Activated T-helper 17 cell treated with anti-CD3 and anti-CD28 coated beads, Interleukin-2, amount 50 U/mL, for 72 hours (primary cell): ENCODE measurements around the gene IQCE. TPM values are rescaled to one million over a fixed set of nuclear protein-coding genes. Genes with fewer than 3 reads are reported as not detected.
A peak's percentile ranks its signal among the peaks of the same experiment; 100 is the strongest.

Source experiments
- ATAC-seq: fragments of 150-1000 bp; cut with Tn5 transposase; replicated peaks from 2 replicates; pipeline ENCODE4 v1.10.0; 2021; ENCODE audit warnings: mild to moderate bottlenecking, moderate library complexity
- H3K27ac Mint-ChIP-seq: one replicate; pipeline ENCODE4 v1.8.0; 2022; ENCODE audit warnings: mixed read lengths
- H3K27me3 Mint-ChIP-seq: one replicate; pipeline ENCODE4 v1.8.0; 2022; ENCODE audit warnings: mixed read lengths
- H3K36me3 Mint-ChIP-seq: one replicate; pipeline ENCODE4 v1.8.0; 2022; ENCODE audit warnings: low read depth, mild to moderate bottlenecking, mixed read lengths
- H3K4me1 Mint-ChIP-seq: one replicate; pipeline ENCODE4 v1.8.0; 2022; ENCODE audit warnings: mixed read lengths
- H3K4me3 Mint-ChIP-seq: one replicate; pipeline ENCODE4 v1.8.0; 2022; ENCODE audit warnings: mild to moderate bottlenecking, mixed read lengths
- H3K9me3 Mint-ChIP-seq: one replicate; pipeline ENCODE4 v1.8.0; 2022; ENCODE audit warnings: mixed read lengths
- total RNA-seq, 2 donors: library from RNA; stranded (reverse); gene quantifications; one replicate each; pipeline ENCODE4 v1.2.3, GENCODE V29; 2022

IQCE gene
- total RNA-seq, 2 donors from 2014 or later, result 11.2 to 15.3 TPM

DNA sequence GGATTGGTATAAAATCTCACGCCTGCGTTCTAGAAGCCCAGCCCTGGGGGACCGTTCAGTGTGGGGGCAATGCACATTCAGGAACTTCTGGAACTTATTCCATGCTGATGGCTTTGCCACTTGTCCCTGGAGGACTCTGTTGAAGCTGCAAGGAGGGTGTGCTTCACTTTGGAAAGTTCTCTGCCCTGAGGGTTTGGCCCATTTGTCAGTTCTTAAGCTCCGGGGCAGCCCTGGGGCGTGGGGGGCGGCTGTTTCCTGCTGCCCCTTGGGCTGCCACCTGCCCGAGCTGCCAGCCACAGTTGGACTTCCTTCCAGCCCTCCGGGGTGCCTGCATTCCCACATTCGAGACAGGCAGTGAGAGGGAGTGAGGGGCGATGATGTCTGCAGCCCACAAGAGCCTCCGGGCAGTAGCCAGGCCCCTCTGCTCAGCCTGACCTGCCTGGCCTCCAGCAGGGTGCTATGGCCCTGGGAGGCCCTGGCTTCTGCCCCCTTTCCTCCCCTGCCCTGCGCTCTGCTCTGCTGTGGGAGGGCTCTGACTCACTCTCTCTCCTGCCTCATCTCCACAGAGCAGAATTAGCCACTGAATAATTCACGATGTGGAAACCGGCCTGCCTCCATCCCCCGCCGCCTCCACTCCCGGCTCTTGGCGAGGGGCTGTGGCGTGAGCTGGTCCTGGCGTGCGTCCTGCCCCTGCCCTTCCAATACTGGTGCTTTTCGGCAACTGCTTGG, 74.9 kb downstream of the IQCE start:
- H3K36me3 Mint-ChIP-seq, result no peaks in the 10 kb centered on the region
- H3K9me3 Mint-ChIP-seq, result no peaks in the 10 kb centered on the region
- peak overlapping the region; percentile 90 for H3K4me3 Mint-ChIP-seq
- peak overlapping the region; percentile 73 for H3K27ac Mint-ChIP-seq
- no peaks in the 10 kb centered on the region for H3K27me3 Mint-ChIP-seq
- ATAC-seq, result peak; percentile 64
- peaks cover 4% of the 10 kb centered on the region for H3K4me1 Mint-ChIP-seq

DNA sequence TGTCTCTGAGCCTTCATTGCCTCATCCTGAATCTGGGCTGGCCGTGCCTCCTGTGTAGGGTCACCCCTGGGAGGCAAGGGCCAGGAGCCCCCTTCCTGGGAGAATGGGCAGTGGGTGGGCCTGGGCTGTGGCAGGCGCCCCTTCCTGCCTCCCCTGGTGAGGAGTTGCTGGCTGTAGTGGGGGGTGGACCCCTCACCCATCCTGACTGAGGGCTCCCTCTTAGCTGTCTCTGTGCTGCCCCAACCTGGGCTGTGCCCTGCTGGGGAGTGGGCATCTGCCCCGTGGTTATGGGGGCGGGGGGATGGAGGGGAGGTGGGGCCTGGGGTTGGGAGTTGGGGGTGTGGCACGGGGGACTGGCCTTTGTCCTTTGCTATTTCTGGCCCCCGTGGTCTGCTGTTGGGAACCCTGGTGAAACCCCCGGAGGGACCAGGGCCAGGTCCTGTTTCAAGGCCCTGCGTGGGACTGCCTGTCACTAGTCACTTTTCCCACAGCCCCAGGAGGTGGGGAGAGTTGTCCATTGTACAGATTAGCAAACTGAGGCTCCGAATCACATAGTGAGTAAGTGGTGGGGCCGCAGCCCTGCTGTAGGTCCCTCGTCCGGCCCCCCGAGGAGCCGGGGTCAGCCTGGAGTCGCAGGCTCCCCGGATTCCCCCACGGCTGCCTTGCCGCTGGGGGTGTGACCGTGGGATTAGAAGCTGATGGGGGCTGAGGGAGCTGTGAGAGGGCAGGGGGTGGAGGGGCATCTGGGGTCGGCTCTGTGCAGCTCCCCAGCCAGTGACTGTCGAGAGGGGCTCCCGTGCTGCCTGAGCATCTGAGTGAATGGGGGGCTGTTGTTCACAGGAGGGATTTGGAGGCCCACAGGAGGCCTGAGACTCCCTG, 75.7 kb downstream of the IQCE start:
- peaks cover 4% of the 10 kb centered on the region for H3K4me1 Mint-ChIP-seq
- no peaks in the 10 kb centered on the region for H3K36me3 Mint-ChIP-seq
- no peaks in the 10 kb centered on the region for H3K27me3 Mint-ChIP-seq
- no peaks in the 10 kb centered on the region for H3K9me3 Mint-ChIP-seq
- H3K27ac Mint-ChIP-seq, result no peak overlapping the region
- peak overlapping the region; percentile 90 for H3K4me3 Mint-ChIP-seq
- no peak for ATAC-seq

DNA sequence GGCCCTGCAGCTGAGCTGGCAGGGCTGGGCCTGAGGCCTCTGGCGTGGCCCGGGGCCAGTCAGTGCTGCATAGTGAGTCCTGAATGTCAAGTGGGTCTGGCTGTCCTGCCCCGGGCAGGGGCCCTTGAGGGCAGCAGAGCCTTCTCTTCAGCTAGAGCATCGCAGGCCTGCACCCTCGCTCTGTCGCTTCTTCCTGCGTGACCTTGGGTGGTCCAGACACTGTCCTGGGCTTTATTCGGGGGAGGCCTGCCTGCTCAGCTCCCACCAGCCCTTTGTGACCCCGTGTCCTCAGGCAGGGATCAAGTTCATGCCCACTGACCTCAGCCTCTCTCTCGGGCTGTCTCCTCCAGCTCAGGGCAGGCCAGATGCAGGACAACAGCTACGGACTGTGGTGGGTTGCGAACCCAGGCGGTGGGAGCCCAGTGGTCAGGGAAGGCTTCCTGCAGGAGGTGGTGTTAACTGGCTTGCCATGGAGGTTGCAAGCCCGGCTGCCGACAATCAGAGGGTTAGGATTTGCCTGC, 76.4 kb downstream of the IQCE start:
- H3K9me3 Mint-ChIP-seq, result no peaks in the 10 kb centered on the region

DNA sequence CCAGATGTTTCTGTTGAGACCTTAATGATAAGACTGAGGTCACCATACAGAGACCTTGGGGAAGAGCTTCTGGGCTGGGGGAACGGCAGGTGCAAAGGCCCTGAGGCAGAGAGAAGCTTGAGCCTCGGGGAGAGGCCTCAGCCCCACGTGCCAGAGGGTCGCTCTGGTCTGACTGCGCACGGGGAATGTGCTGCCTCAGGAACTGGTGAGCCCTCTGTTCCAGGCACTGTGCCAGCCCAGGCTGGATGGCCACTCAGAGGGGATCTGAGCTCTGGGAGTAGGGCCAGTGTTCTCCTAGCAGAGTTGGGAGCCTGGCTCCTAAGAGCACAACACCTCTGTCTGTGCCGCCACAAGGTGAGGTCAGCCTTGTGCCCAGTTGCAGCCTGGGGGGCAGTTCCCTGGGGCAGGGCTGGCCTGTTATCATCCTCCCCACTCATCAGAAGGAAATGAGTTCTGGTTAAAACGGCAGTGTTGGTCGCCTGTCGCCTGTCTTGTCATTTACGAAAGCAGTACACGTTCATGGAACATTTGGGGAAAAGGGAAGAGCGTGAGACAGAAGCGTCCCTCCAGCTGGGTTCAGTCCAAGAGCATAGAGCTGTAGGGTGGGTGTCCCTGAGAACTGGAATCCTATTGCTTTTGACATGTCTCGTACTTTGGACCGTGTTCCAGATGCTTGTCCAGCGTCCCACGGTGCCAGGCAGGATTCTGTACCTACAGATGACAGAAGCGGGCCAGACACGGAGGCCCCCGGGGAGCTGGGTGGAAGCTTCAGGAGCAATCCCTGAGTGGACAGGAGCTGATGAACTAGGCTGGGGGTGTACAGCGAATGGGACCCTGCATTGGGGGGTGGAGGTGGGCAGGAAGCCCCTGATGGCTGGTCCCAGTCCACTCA, 77.3 kb downstream of the IQCE start:
- H3K4me3 Mint-ChIP-seq, result no peak overlapping the region

More for the DNA sequence above, 76.4 kb downstream of the IQCE start:
- H3K36me3 Mint-ChIP-seq, result no peaks in the 10 kb centered on the region
- no peaks in the 10 kb centered on the region for H3K27me3 Mint-ChIP-seq
- H3K4me1 Mint-ChIP-seq, result peaks cover 4% of the 10 kb centered on the region
- H3K4me3 Mint-ChIP-seq, result no peak overlapping the region
- ATAC-seq, result no peak
- no peak overlapping the region for H3K27ac Mint-ChIP-seq

DNA sequence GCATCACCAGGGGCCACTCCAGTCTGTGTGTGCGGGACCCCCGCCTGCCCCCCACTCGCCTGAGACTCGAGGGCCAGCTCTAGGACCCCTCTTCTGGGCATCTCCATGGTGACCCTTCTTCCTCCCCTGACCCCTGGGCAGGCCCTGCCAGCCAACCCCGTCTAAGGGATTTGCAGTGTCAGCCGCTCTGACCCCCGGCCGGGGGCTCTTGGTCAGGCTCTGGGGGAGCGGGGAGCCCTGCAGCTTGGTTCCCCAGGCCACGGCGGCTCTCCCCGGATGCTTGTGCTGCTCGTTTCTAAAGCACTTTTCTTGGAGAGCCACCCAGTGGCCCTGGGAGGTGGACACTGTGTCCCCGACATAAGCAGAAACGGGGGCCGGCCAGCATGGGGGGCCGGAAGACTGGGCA, 78.3 kb downstream of the IQCE start:
- no peak for ATAC-seq
- Mint-ChIP-seq H3K4me3 (no peak overlapping the region), H3K27me3 (no peaks in the 10 kb centered on the region), H3K27ac (no peak overlapping the region), H3K36me3 (no peaks in the 10 kb centered on the region), H3K4me1 (peaks cover 4% of the 10 kb centered on the region), H3K9me3 (no peaks in the 10 kb centered on the region)

More for the DNA sequence above, 77.3 kb downstream of the IQCE start:
- H3K4me1 Mint-ChIP-seq, result peaks cover 4% of the 10 kb centered on the region
- H3K9me3 Mint-ChIP-seq, result no peaks in the 10 kb centered on the region
- ATAC-seq, result no peak
- no peak overlapping the region for H3K27ac Mint-ChIP-seq
- no peaks in the 10 kb centered on the region for H3K36me3 Mint-ChIP-seq
- H3K27me3 Mint-ChIP-seq, result no peaks in the 10 kb centered on the region

DNA sequence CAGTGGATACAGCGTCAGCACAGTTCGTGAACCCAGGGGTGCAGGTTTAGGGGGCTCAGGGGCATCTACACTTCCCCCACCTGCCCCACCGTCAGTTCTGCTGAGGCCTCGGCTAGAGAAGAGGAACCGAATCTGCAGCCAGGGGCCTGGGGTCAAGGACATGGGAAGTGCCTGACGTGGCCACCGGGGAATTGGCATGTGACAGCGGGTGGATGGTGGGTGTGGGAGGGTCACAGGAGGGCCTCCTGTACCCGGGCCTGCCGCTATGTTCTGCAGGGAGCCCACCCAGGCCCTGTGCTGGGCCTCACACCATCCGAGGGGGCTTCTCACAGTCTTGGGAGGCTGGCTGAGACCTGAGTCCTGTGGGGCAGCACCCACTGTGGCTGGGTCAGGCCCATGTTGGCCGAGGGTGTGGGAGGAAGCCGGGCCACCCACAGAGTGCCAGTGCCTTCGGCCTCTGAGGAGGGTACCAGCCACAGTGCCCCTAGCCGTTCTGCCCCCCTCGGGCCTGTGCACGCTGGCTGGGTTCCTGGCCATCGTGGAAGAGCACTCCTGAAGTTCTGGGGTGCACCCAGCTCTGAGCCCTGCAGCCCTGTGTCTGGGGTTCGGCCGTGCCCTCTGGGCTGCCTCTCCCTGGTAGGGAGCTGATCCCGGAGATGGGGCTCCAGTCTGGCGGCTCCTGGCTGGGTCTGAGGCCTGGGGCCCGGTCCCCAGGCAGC, 78.9 kb downstream of the IQCE start:
- Mint-ChIP-seq H3K4me3 (no peak overlapping the region), H3K27ac (no peak overlapping the region), H3K36me3 (no peaks in the 10 kb centered on the region), H3K4me1 (peaks cover 4% of the 10 kb centered on the region), H3K9me3 (no peaks in the 10 kb centered on the region), H3K27me3 (no peaks in the 10 kb centered on the region)
- no peak for ATAC-seq

DNA sequence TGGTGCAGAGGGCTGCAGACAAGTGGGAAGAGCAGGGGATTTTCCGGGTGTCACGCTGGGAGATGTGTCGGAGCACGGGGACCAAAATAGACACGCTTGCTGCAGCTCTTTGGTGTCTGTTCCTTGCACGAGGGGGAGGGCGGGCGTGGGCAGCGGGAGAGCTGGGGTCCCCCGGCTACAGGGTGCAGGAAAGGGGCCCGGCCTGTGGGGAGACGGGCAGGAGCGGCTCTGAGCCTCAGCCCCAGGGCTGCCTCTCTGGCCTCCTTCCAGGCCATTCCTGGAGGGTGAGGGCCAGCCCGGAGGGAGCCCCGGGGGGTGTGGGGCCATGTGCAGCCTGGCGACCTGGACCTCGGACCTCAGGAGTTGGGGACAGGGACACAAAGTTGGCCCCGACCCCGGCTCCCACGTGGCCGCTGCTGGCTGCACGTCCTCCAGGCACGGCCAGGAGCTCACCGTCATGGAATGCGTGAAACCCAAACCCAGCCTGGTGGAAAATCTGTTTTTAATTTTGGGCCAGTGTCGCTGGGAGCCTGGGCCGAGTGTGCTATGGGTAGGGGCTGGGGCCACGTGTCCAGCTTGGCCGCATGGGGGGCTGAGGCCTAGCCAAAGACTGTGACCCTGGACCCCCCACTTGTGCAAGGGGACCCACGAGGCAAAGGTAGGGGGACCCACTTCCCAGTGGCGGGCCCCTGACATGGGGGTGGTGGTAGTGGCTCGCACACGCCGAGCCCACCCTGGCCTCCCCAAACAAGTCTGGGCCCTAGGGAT, 79.6 kb downstream of the IQCE start:
- Mint-ChIP-seq H3K27ac (no peak overlapping the region), H3K4me1 (peaks cover 4% of the 10 kb centered on the region), H3K36me3 (no peaks in the 10 kb centered on the region), H3K27me3 (no peaks in the 10 kb centered on the region), H3K4me3 (no peak overlapping the region), H3K9me3 (no peaks in the 10 kb centered on the region)
- ATAC-seq, result no peak

DNA sequence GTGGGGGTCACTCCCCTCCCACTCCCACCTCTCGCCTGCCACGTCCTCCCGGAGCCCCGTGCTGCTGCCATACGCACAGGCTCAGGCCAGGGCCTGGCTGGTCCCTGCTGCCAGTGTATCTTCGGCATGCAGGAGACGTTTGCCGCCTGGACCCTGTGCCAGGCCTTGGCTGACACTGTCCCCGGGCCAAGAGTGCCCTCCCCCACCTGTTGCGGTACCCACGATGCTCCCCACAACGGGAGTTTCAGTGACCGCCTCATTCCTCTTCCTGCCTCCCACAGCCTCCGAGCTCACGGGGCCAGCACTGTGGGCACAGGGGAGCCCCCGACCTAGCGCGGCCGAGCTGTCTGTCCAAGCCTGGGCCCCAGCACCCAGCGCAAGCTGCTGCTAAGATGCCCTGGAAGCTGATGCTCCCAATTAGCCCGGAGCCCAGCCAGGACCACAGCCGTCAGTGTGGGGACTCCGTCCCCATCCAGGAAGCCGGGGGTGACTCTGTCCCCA, 80.5 kb downstream of the IQCE start:
- Mint-ChIP-seq H3K36me3 (no peaks in the 10 kb centered on the region), H3K4me1 (no peaks in the 10 kb centered on the region), H3K4me3 (no peak overlapping the region), H3K9me3 (no peaks in the 10 kb centered on the region), H3K27ac (no peak overlapping the region), H3K27me3 (no peaks in the 10 kb centered on the region)
- no peak for ATAC-seq

DNA sequence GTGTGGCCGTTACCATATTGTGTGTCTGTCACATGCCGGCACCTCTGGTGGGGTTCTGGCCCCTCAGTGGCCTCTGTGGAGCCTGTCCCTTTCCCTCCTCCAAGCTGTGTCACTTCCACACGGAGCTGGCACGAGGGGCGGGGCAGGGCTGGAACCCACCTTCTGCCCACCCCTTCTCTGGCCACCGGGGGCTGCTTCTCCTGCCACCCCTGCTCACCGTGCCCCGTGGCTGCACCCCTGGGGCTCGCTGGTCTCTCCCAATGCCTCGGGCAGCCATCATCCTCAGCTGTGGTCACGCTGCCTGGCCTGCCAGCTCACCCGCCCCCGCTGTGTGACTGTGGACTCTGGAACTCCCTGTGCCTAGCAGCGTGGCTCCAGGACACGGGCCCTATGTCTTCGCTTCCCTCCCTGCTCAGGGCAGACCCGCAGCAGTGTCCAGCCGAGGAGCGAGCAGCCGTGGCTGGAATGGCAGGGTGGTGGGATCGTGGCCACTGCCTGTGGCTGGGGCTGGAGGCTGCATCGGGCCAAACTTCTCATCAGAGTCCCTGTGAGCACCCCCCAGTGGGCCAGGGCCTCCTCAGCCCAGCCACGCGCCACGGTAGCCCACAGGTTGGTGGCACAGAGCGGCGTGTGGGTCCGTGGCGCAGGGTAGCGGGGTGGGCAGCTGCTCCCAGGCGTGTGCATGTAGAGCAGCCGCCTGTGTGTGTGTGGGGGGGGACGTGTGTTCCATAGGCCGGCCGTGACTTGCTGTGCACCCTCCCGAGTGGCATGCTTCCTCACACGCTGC, 81.1 kb downstream of the IQCE start:
- Mint-ChIP-seq H3K9me3 (no peaks in the 10 kb centered on the region), H3K36me3 (no peaks in the 10 kb centered on the region), H3K27me3 (no peaks in the 10 kb centered on the region), H3K4me1 (peaks cover 2% of the 10 kb centered on the region), H3K27ac (no peak overlapping the region), H3K4me3 (no peak overlapping the region)
- ATAC-seq, result no peak

DNA sequence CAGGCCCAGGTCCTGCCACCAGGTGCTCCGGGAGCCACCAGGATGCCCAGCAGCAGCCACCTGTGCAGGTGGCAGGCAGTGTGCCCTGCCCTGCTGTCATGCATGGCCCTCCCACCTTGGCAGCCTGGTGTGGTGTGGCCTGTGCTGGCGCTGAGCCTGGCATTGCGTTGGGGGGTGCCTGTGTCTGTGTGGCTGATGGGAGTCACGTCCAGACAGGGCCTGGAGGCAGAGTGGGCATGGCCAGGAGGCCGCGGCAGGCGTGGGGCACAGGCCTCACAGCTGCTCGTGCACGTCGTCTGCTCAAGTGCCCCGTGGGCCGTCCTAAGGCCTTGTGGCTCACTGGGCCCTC, 81.7 kb downstream of the IQCE start:
- Mint-ChIP-seq H3K27me3 (no peaks in the 10 kb centered on the region), H3K9me3 (no peaks in the 10 kb centered on the region), H3K36me3 (no peaks in the 10 kb centered on the region), H3K27ac (no peak overlapping the region), H3K4me1 (peaks cover 5% of the 10 kb centered on the region), H3K4me3 (no peak overlapping the region)
- ATAC-seq, result no peak

DNA sequence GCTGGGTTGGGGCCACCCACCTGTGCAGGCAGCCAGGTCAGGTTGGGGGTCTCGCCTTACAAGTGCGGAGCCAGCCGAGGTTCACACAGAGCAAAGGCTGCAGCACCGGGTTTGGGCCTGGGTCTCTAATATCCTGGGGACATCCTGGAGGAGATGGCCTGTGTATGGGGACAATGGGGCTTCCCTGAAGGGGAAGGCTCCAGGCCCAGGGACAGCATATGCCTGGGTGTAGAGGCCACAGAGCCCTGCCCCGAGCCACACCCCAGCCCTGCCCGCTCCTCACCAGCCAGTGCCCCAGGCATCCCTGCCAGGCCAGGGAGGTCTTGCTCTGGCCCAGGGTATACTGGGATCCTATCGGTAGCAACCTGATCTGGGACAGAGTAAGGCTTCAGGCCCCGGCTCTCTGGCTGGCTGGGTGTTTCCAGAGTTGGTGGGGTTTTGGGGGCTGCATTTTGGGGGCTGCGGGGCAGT, 82.1 kb downstream of the IQCE start:
- Mint-ChIP-seq H3K27me3 (no peaks in the 10 kb centered on the region), H3K4me1 (peaks cover 5% of the 10 kb centered on the region), H3K27ac (no peak overlapping the region), H3K4me3 (no peak overlapping the region), H3K9me3 (no peaks in the 10 kb centered on the region), H3K36me3 (no peaks in the 10 kb centered on the region)
- ATAC-seq, result no peak
